ENCODE data around the gene GLI2. TPM values are rescaled to one million over a fixed set of nuclear protein-coding genes. Genes with fewer than 3 reads are reported as not detected.

GLI2 gene
- total RNA-seq, 1 experiment from 2014 or later: 11.6 TPM

GRCh38 chr2:120779781-120780283, 44.2 kb downstream of the GLI2 start:
- Histone ChIP-seq H2AFZ (no peak overlapping the region), H3K9me3 (ENCODE audit: insufficient read depth, low read depth) (no peaks in the 10 kb centered on the region), H3K36me3 (ENCODE audit: low read depth) (no peaks in the 10 kb centered on the region), H3K4me2 (no peak overlapping the region), H3K9me2 (ENCODE audit: insufficient read depth) (no peaks in the 10 kb centered on the region), H4K20me1 (ENCODE audit: insufficient read depth) (no peaks in the 10 kb centered on the region), H3K4me3 (no peak overlapping the region), H3K4me1 (replicated peaks; ENCODE audit: insufficient read depth) (no peaks in the 10 kb centered on the region), H3F3A (ENCODE audit: insufficient read depth, low read depth) (no peaks in the 10 kb centered on the region), H3K27ac (no peak overlapping the region), H3K27me3 (ENCODE audit: insufficient read depth, low read depth) (peaks cover 31% of the 10 kb centered on the region), H3K79me2 (ENCODE audit: low read depth) (no peaks in the 10 kb centered on the region)
- TF ChIP-seq EZH2 (IDR thresholded peaks at IDR 0.05; ENCODE audit: low read depth) (no peak), CTCF (conservative IDR thresholded peaks at IDR 0.05) (no peak; the same call in 1 of the 2 replicates)
- intact Hi-C loops (cut with micrococcal nuclease; ENCODE audit: unreplicated experiment): loop anchor here (1.0 kb wide), 3 partner anchors 9 to 44 kb away; no protein-coding TSS in a partner anchor
- ChIA-PET CTCF (interaction anchor here (0.7 to 1.0 kb wide), 4 partner anchors 37 to 375 kb away, joined by 3 to 6 read pairs (median 5); no protein-coding TSS in a partner anchor), POLR2A (ENCODE audit: unreplicated experiment) (interaction anchor here (0.5 to 0.6 kb wide), 2 partner anchors 13 to 43 kb away, joined by 4 to 5 read pairs; no protein-coding TSS in a partner anchor)
- DNase-seq: peak; percentile 58 to 60
- BruUV-seq (replicated peaks): no TSS peak

GRCh38 chr2:120780402-120780801, 44.7 kb downstream of the GLI2 start:
- no peak for TF ChIP-seq EZH2 (IDR thresholded peaks at IDR 0.05; ENCODE audit: low read depth)
- no peak; the same call in 1 of the 2 replicates for TF ChIP-seq CTCF (conservative IDR thresholded peaks at IDR 0.05)
- Histone ChIP-seq H3K4me2 (no peak overlapping the region), H2AFZ (no peak overlapping the region), H4K20me1 (ENCODE audit: insufficient read depth) (no peaks in the 10 kb centered on the region), H3K9me3 (ENCODE audit: insufficient read depth, low read depth) (no peaks in the 10 kb centered on the region), H3K79me2 (ENCODE audit: low read depth) (no peaks in the 10 kb centered on the region), H3K4me3 (no peak overlapping the region), H3K36me3 (ENCODE audit: low read depth) (no peaks in the 10 kb centered on the region), H3K27me3 (ENCODE audit: insufficient read depth, low read depth) (peaks cover 25% of the 10 kb centered on the region), H3F3A (ENCODE audit: insufficient read depth, low read depth) (no peaks in the 10 kb centered on the region), H3K4me1 (replicated peaks; ENCODE audit: insufficient read depth) (no peaks in the 10 kb centered on the region), H3K27ac (no peak overlapping the region), H3K9me2 (ENCODE audit: insufficient read depth) (no peaks in the 10 kb centered on the region)
- intact Hi-C loops (cut with micrococcal nuclease; ENCODE audit: unreplicated experiment): loop anchor here (1.0 kb wide), 3 partner anchors 9 to 44 kb away; no protein-coding TSS in a partner anchor
- CTCF ChIA-PET: interaction anchor here (0.7 to 1.0 kb wide), 4 partner anchors 37 to 375 kb away, joined by 3 to 6 read pairs (median 5); no protein-coding TSS in a partner anchor
- DNase-seq: no peak
- POLR2A ChIA-PET (ENCODE audit: unreplicated experiment): interaction anchor here (0.5 to 0.7 kb wide), 4 partner anchors 14 to 557 kb away, joined by 3 to 5 read pairs (median 4); partner anchors contain the start of gene TMEM185B
- BruUV-seq (replicated peaks): no TSS peak

- no peaks in the 10 kb centered on the region for H4K20me1 ChIP-seq (ENCODE audit: insufficient read depth)
- H2AFZ ChIP-seq: no peak overlapping the region
- H3K4me2 ChIP-seq: no peak overlapping the region
- no peak overlapping the region for H3K27ac ChIP-seq
- no peak for DNase-seq
- ChIA-PET CTCF (no interaction called here), POLR2A (ENCODE audit: unreplicated experiment) (no interaction called here)
- peaks cover 16% of the 10 kb centered on the region for H3K27me3 ChIP-seq (ENCODE audit: insufficient read depth, low read depth)
- no peaks in the 10 kb centered on the region for H3K79me2 ChIP-seq (ENCODE audit: low read depth)
- no peak for TF ChIP-seq EZH2 (IDR thresholded peaks at IDR 0.05; ENCODE audit: low read depth)
- no peak for TF ChIP-seq CTCF (conservative IDR thresholded peaks at IDR 0.05)
- intact Hi-C loops (cut with micrococcal nuclease; ENCODE audit: unreplicated experiment): no loop called here
- H3K4me3 ChIP-seq: no peak overlapping the region
- H3K9me3 ChIP-seq (ENCODE audit: insufficient read depth, low read depth): no peaks in the 10 kb centered on the region
- BruUV-seq (replicated peaks): no TSS peak
- no peaks in the 10 kb centered on the region for H3F3A ChIP-seq (ENCODE audit: insufficient read depth, low read depth)
- no peaks in the 10 kb centered on the region for H3K9me2 ChIP-seq (ENCODE audit: insufficient read depth)
- no peaks in the 10 kb centered on the region for H3K4me1 ChIP-seq (replicated peaks; ENCODE audit: insufficient read depth)
- no peaks in the 10 kb centered on the region for H3K36me3 ChIP-seq (ENCODE audit: low read depth)
These were observed 47.7 kb downstream of the GLI2 start for GRCh38 chr2:120783371-120783791.

Measured in PC-9 (cell line).